Ovary (tissue), 9 donors: ENCODE data around the gene CENPA. TPM values are rescaled to one million over a fixed set of nuclear protein-coding genes. Genes with fewer than 3 reads are reported as not detected.
A peak's percentile ranks its signal among the peaks of the same experiment; 100 is the strongest.
"Not testable (repeated sequence)": the region's sequence is repeated elsewhere in the genome, so short reads cannot be mapped to it uniquely, and the experiment has no call there.

ENCODE experiments used
- DNase-seq, 5 donors: peaks; one replicate each; pipeline ENCODE4 v3.0.0-alpha.2; 2019 to 2020
- H3K27ac ChIP-seq, 2 donors: fragments of 200-600 bp; one replicate each; pipeline versions ENCODE4 v1.5.1 to v1.8.0; 2019 to 2022
- H3K27me3 ChIP-seq: fragments of 200-600 bp; one replicate; pipeline ENCODE4 v1.8.0; 2022
- H3K36me3 ChIP-seq: fragments of 200-600 bp; sonication (generic); one replicate; pipeline ENCODE4 v1.5.1; 2019
- H3K4me1 ChIP-seq: one replicate; pipeline ENCODE4 v1.8.1; 2013; ENCODE audit warnings: mild to moderate bottlenecking, moderate library complexity; ENCODE audit not compliant: insufficient read depth
- H3K4me3 ChIP-seq: fragments of 200-600 bp; sonication (generic); one replicate; pipeline ENCODE4 v1.5.1; 2017
- H3K9me3 ChIP-seq, 2 donors: fragments of 200-600 bp in 1 of 2; sonication (generic) in 1 of 2; one replicate each; pipeline versions ENCODE4 v1.5.1 to v1.8.1; 2013 to 2019; ENCODE audit warnings: mild to moderate bottlenecking in 1 of 2, moderate library complexity in 1 of 2
- EP300 ChIP-seq: sonication (generic); formaldehyde crosslinking; IDR thresholded peaks from one replicate; pipeline ENCODE4 v1.6.1; 2017; ENCODE audit warnings: antibody characterized with exemption
- POLR2A ChIP-seq: fragments of 450-650 bp; IDR thresholded peaks from one replicate; pipeline ENCODE4 v1.6.1; 2017; ENCODE audit warnings: antibody characterized with exemption, mild to moderate bottlenecking, moderate library complexity
- WGBS, 3 donors: extraction: QIAGEN DNeasy Blood & Tissue Kit in 1 of 3; methylation state at CpG; one replicate each; pipeline versions ENCODE4 v1.1.5 to v1.1.7; 2013 to 2017; 5-methylcytosine and 5-hydroxymethylcytosine counted together
- intact Hi-C, 4 donors: fragments of 100-400 bp; cut with DNase I; formaldehyde crosslinking; loops; one replicate each; pipeline versions ENCODE4 v1.11.0 to v1.15.1; 2022 to 2023
- polyA plus RNA-seq, 2 donors: library from polyadenylated mRNA; stranded (reverse); fragments of 200-250 nt in 1 of 2; fragments of 350-450 nt in 1 of 2; fragmentation: Illumina TruSeq in 1 of 2; extraction: RNeasy Lipid Tissue Mini Kit (QIAGEN cat#74804) in 1 of 2; gene quantifications; one replicate each; pipeline ENCODE4 v1.2.3, GENCODE V29; 2013 to 2014
- total RNA-seq, 7 donors: library from RNA; depleted of rRNA in 2 of 7; stranded (reverse); fragments of >200 nt in 2 of 7; fragmentation: NEBNext Ultra II Directional in 3 of 7; extraction: Animal tissue kit (Norgen Biotek cat#: 25700) in 3 of 7; gene quantifications; one replicate each; pipeline versions ENCODE4 v1.1.0 to v1.2.4, GENCODE V29; 2016 to 2023
- TF ChIP-seq, protein P1 (sequence below), 3 donors: fragments of 450-650 bp in 2 of 3; fragments of 200-600 bp in 1 of 3; IDR thresholded peaks; one replicate each; pipeline versions ENCODE4 v1.5.1 to v1.8.0; 2016 to 2022; ENCODE audit warnings: antibody characterized with exemption in 3 of 3, mild to moderate bottlenecking in 1 of 3
- donor health status: DM: no; HTN: no; CAD: no; lungs with moderate emphysema.
- donor health status: DM: no; HTN: no; CAD: no.
- donor health status: Bipolar disorder and iron deficiency.
- donor health status: DM: yes; HTN: yes; CAD: no.
- donor health status: DM: no; HTN: no; CAD: no.
- donor health status: DM: yes; HTN: yes; CAD: no.

Gene CENPA
- total and polyA plus RNA-seq, 9 donors, result 0.21 to 1.4 (median 0.87) TPM; not detected in 4

DNA sequence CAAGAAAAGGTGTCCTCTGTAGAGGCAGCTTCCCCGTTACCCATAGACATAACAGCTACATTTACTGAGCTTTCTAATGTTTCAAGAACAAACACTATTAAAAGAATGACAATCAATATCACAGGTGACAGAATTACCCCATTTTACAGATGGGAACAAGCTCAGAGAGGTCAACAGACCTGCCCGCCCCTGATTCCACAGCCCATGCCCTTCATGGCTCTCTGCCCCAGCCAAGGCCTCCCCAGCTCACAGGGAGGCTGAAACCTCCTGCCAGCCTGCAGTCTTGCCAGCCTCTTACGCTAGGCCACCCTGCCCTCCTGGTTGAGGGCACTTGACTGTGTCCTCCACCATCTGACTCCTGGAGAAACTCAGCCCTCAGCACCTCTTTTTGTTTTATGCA, 40.9 kb upstream of the CENPA start:
- Histone ChIP-seq H3K27ac (no peak overlapping the region), H3K36me3 (no peaks in the 10 kb centered on the region), H3K27me3 (no peaks in the 10 kb centered on the region), H3K9me3 (no peaks in the 10 kb centered on the region), H3K4me1 (no peaks in the 10 kb centered on the region), H3K4me3 (no peak overlapping the region)
- WGBS, 3 donors, result 91 to 95% (median 92%) methylated on average over 3 of the region's 3 CpGs
- no peak for DNase-seq
- TF ChIP-seq EP300 (no peak), POLR2A (no peak)
- TF ChIP-seq, protein P1, sequence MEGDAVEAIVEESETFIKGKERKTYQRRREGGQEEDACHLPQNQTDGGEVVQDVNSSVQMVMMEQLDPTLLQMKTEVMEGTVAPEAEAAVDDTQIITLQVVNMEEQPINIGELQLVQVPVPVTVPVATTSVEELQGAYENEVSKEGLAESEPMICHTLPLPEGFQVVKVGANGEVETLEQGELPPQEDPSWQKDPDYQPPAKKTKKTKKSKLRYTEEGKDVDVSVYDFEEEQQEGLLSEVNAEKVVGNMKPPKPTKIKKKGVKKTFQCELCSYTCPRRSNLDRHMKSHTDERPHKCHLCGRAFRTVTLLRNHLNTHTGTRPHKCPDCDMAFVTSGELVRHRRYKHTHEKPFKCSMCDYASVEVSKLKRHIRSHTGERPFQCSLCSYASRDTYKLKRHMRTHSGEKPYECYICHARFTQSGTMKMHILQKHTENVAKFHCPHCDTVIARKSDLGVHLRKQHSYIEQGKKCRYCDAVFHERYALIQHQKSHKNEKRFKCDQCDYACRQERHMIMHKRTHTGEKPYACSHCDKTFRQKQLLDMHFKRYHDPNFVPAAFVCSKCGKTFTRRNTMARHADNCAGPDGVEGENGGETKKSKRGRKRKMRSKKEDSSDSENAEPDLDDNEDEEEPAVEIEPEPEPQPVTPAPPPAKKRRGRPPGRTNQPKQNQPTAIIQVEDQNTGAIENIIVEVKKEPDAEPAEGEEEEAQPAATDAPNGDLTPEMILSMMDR (IDR thresholded peaks at IDR 0.05), result no peak
- intact Hi-C loops, result loop anchor here (1.0 to 5.0 kb wide), 3 partner anchors 138 to 140 kb away; no protein-coding TSS in a partner anchor

DNA sequence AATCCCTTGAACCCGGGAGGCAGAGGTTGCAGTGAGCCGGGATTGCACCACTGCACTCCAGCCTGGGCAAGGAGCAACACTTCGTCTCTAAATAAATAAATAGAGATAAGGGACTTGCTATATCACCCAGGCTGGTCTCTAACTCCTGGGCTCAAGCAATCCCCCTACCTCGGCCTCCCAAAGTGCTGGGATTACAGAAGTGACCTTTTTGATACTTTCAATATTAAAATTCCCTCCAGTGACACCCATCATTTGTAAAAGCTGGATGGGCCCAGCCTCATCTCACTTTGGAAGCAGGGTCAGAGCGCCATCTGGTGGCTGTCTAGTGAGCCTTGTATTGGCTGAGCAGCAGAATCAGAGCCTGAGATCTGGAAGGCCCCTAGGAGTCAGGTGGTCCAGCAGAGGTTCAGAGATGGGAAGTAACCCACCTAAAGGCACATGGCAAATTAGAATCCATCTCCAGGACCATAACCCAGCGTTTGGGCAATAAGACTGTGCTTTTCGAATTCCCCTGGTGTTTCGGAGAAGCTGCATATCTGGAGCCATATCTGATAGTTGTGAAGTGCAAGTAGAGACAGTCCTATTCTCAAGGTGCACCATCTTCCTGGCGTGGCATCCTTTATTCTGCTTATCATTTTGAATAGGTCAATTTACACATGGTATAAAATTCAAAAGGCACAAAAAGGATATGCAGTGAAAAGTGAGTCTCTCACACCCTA, 40.1 kb upstream of the CENPA start:
- Histone ChIP-seq H3K9me3 (no peaks in the 10 kb centered on the region), H3K36me3 (no peaks in the 10 kb centered on the region), H3K27ac (no peak overlapping the region), H3K4me1 (no peaks in the 10 kb centered on the region), H3K4me3 (no peak overlapping the region), H3K27me3 (no peaks in the 10 kb centered on the region)
- peak; percentile 77 to 90 (median 89) for DNase-seq
- TF ChIP-seq EP300 (no peak), POLR2A (peak; percentile 31)
- TF ChIP-seq, protein P1 (IDR thresholded peaks at IDR 0.05), result peak; percentile 85 to 95 (median 85)
- intact Hi-C loops, result loop anchor here in 3 of 4 donors (1.0 to 5.0 kb wide), 3 partner anchors 138 to 140 kb away; no protein-coding TSS in a partner anchor
- whole genome bisulfite sequencing, 3 donors, result 21 to 24% (median 22%) methylated on average over 9 of the region's 9 CpGs

DNA sequence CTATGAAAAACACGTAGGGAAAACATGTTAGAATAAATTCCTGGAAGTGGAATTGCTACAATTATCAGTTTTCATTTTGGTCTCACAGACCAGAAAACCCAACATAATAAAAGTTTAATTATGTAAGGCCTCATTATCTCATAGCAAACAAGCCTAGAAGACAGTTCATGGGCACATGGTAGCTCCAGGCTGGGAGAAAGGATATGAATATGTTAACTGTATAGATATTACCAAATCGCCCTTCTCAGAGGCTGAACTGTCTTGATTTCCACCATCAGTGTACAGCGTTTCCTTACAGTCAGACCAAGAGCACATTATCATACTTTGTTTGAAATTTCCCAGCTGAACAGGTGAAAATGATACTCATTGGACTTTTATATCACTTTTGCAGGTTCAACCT, 38.9 kb upstream of the CENPA start:
- intact Hi-C loops, result loop anchor here in 1 of 4 donors (5.0 kb wide), 1 partner anchor 140 kb away; no protein-coding TSS in a partner anchor
- H3K4me3 ChIP-seq, result no peak overlapping the region

DNA sequence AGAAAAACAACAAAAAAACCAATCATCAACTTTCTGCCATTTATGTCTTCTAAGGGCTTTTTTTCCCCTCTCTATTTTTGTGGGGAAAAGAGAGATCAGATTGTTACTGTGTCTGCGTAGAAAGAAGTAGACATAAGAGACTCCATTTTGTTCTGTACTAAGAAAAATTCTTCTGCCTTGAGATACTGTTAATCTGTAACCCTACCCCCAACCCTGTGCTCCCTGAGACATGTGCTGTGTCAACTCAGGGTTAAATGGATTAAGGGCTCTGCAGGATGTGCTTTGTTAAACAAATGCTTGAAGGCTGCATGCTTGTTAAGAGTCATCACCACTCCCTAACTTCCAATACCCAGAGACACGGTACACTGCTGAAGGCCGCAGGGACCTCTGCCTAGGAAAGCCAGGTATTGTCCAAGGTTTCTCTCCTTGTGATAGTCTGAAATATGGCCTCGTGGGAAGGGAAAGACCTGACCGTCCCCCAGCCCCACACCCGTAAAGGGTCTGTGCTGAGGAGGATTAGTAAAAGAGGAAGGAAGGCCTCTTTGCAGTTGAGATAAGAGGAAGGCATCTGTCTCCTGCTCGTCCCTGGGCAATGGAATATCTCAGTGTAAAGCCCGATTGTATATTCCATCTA, 36.0 kb upstream of the CENPA start:
- H3K4me3 ChIP-seq, H3K36me3 ChIP-seq, H3K27me3 ChIP-seq, H3K9me3 ChIP-seq, H3K4me1 ChIP-seq, DNase-seq, H3K27ac ChIP-seq: not testable (repeated sequence)
- intact Hi-C loops, result loop anchor here in 1 of 4 donors (5.0 kb wide), 1 partner anchor 143 kb away; no protein-coding TSS in a partner anchor
- WGBS, 3 donors, result 32 to 36% (median 33%) methylated on average over 8 of the region's 8 CpGs

More for the DNA sequence above, 38.9 kb upstream of the CENPA start:
- no peaks in the 10 kb centered on the region for H3K4me1 ChIP-seq
- WGBS, 3 donors, result 52 to 64% (median 55%) methylated on average over 3 of the region's 3 CpGs
- no peaks in the 10 kb centered on the region for H3K27me3 ChIP-seq
- H3K36me3 ChIP-seq, result no peaks in the 10 kb centered on the region
- H3K27ac ChIP-seq, result no peak overlapping the region
- no peak for DNase-seq
- TF ChIP-seq, protein P1 (IDR thresholded peaks at IDR 0.05), result no peak
- TF ChIP-seq POLR2A, result no peak
- TF ChIP-seq EP300, result no peak
- H3K9me3 ChIP-seq, result no peaks in the 10 kb centered on the region

DNA sequence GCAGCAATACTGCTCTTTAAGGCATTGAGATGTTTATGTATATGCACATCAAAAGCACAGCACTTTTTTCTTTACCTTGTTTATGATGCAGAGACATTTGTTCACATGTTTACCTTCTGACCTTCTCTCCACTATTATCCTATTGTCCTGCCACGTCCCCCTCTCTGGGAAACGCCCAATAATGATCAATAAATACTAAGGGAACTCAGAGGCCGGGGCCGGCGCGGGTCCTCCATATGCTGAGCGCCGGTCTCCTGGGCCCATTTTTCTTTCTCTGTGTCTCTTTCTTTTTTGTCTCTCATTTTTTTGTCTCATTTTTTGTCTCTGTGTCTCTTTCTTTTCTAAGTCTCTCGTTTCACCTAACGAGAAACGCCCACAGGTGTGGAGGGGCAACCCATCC, 35.4 kb upstream of the CENPA start:
- DNase-seq, H3K4me3 ChIP-seq, H3K36me3 ChIP-seq, H3K4me1 ChIP-seq, H3K27ac ChIP-seq, intact Hi-C loops, H3K27me3 ChIP-seq, H3K9me3 ChIP-seq: not testable (repeated sequence)
- WGBS, 3 donors, result 87 to 91% (median 89%) methylated on average over 11 of the region's 11 CpGs
